Ascending aorta (tissue), 2 donors: ENCODE data around the gene AP1S3. TPM values are rescaled to one million over a fixed set of nuclear protein-coding genes. Genes with fewer than 3 reads are reported as not detected.

Experiments used
- DNase-seq, 2 donors: peaks; one replicate each; pipeline ENCODE4 v3.0.0-alpha.2; 2019; ENCODE audit warnings: low spot score in 2 of 2
- H3K27ac ChIP-seq, 2 donors: fragments of 200-600 bp; sonication (generic); one replicate each; pipeline ENCODE4 v1.5.1; 2016 to 2017; ENCODE audit warnings: mild to moderate bottlenecking in 1 of 2
- H3K27me3 ChIP-seq: fragments of 200-600 bp; sonication (generic); one replicate; pipeline ENCODE4 v1.5.1; 2017
- H3K36me3 ChIP-seq, 2 donors: fragments of 200-600 bp; sonication (generic); one replicate each; pipeline ENCODE4 v1.5.1; 2016
- H3K4me1 ChIP-seq, 2 donors: fragments of 200-600 bp; sonication (generic); one replicate each; pipeline ENCODE4 v1.5.1; 2016 to 2017; ENCODE audit warnings: mild to moderate bottlenecking in 1 of 2
- H3K4me3 ChIP-seq, 2 donors: fragments of 200-600 bp; sonication (generic); one replicate each; pipeline ENCODE4 v1.5.1; 2016 to 2017; ENCODE audit warnings: mild to moderate bottlenecking in 1 of 2
- H3K9me3 ChIP-seq, 2 donors: fragments of 200-600 bp; sonication (generic); one replicate each; pipeline ENCODE4 v1.5.1; 2016
- intact Hi-C: fragments of 100-400 bp; cut with DNase I; formaldehyde crosslinking; loops from one replicate; pipeline ENCODE4 v1.15.1; 2023
- total RNA-seq: library from RNA; depleted of rRNA; stranded (reverse); fragments of >200 nt; gene quantifications from one replicate; pipeline ENCODE4 v1.1.0, GENCODE V29; 2016
- TF ChIP-seq, protein P1 (sequence below), 3 experiments: fragments of 200-600 bp in 2 of 3; fragments of 450-650 bp in 1 of 3; sonication (generic) in 2 of 3; IDR thresholded peaks; one replicate each; pipeline ENCODE4 v1.5.1; 2016 to 2019; ENCODE audit warnings: antibody characterized with exemption in 3 of 3, mild to moderate bottlenecking in 1 of 3, moderate library complexity in 1 of 3

AP1S3 gene
- total RNA-seq, 1 donor from 2014 or later, result not detected

GRCh38 chr2:223868005-223868404, 30.6 kb upstream of the AP1S3 start:
- DNase-seq, result no peak
- no peak overlapping the region for H3K4me3 ChIP-seq
- peaks cover 5 to 20% of the 10 kb centered on the region in 2 donors for H3K36me3 ChIP-seq
- H3K9me3 ChIP-seq, result no peaks in the 10 kb centered on the region
- intact Hi-C loops, result no loop called here
- H3K27me3 ChIP-seq, result no peaks in the 10 kb centered on the region
- no peak overlapping the region for H3K27ac ChIP-seq
- TF ChIP-seq, protein P1, sequence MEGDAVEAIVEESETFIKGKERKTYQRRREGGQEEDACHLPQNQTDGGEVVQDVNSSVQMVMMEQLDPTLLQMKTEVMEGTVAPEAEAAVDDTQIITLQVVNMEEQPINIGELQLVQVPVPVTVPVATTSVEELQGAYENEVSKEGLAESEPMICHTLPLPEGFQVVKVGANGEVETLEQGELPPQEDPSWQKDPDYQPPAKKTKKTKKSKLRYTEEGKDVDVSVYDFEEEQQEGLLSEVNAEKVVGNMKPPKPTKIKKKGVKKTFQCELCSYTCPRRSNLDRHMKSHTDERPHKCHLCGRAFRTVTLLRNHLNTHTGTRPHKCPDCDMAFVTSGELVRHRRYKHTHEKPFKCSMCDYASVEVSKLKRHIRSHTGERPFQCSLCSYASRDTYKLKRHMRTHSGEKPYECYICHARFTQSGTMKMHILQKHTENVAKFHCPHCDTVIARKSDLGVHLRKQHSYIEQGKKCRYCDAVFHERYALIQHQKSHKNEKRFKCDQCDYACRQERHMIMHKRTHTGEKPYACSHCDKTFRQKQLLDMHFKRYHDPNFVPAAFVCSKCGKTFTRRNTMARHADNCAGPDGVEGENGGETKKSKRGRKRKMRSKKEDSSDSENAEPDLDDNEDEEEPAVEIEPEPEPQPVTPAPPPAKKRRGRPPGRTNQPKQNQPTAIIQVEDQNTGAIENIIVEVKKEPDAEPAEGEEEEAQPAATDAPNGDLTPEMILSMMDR (IDR thresholded peaks at IDR 0.05), result no peak
- H3K4me1 ChIP-seq, result no peaks in the 10 kb centered on the region

- no peak for DNase-seq
- no peaks in the 10 kb centered on the region for H3K4me1 ChIP-seq
- H3K36me3 ChIP-seq, result peaks cover 5 to 12% of the 10 kb centered on the region in 2 donors
- H3K9me3 ChIP-seq, result no peaks in the 10 kb centered on the region
- H3K4me3 ChIP-seq, result no peak overlapping the region
- intact Hi-C loops, result no loop called here
- no peak overlapping the region for H3K27ac ChIP-seq
- H3K27me3 ChIP-seq, result no peaks in the 10 kb centered on the region
- TF ChIP-seq, protein P1 (IDR thresholded peaks at IDR 0.05), result no peak
Observed at GRCh38 chr2:223865907-223866508, 28.6 kb upstream of the AP1S3 start.

DNA sequence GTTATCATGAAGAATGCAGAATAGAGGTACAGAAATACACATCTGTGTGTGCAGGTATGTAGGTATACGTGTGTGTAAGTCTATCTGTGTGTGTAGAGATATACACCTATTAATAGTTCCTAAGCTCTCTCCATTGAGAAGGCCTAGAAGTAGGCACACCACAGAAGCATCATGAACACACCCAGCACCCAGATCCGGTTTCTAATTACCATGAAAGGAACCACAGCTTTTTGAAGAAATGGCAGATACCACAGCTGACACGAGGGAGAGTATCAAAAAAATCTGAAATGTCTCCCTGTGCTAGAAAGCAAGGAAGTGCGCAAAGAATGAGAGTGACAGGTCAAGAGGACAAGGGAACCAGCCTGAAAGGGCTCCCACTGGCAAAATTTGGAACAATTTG, 27.7 kb upstream of the AP1S3 start:
- DNase-seq, result no peak
- Histone ChIP-seq H3K4me1 (no peaks in the 10 kb centered on the region), H3K27me3 (no peaks in the 10 kb centered on the region), H3K36me3 (peaks cover 3 to 4% of the 10 kb centered on the region in 2 donors), H3K4me3 (no peak overlapping the region), H3K27ac (no peak overlapping the region), H3K9me3 (no peaks in the 10 kb centered on the region)
- TF ChIP-seq, protein P1 (IDR thresholded peaks at IDR 0.05), result no peak
- intact Hi-C loops, result no loop called here

DNA sequence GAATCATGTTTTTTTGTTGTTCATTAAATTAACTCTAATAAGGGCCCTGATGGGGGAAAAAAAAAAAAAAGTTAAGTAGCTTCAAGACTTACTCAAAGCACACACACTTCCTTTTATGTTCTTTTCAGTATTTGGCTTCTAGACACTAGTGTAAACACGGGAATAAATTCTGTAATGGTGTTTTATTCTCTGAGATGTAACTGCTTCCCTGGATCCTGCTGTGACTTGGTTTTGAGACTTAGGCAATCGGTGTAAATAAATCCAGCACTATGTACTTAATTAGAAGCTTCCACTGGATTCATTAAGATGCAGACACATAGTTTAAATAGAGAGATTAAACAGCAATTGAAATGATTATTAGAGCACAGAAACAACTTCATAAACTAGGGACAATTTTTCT, 26.1 kb upstream of the AP1S3 start:
- DNase-seq, result no peak
- no peak overlapping the region for H3K4me3 ChIP-seq
- intact Hi-C loops, result no loop called here
- no peaks in the 10 kb centered on the region for H3K9me3 ChIP-seq
- H3K36me3 ChIP-seq, result no peaks in the 10 kb centered on the region
- no peaks in the 10 kb centered on the region for H3K4me1 ChIP-seq
- H3K27me3 ChIP-seq, result no peaks in the 10 kb centered on the region
- TF ChIP-seq, protein P1 (IDR thresholded peaks at IDR 0.05), result no peak
- no peak overlapping the region for H3K27ac ChIP-seq

- Histone ChIP-seq H3K9me3 (no peaks in the 10 kb centered on the region), H3K4me1 (no peaks in the 10 kb centered on the region), H3K4me3 (no peak overlapping the region), H3K27me3 (no peaks in the 10 kb centered on the region), H3K36me3 (no peaks in the 10 kb centered on the region), H3K27ac (no peak overlapping the region)
- TF ChIP-seq, protein P1 (IDR thresholded peaks at IDR 0.05), result no peak
- no peak for DNase-seq
- intact Hi-C loops, result no loop called here
Observed at GRCh38 chr2:223860809-223861738, 23.7 kb upstream of the AP1S3 start.
